ENCODE results near the gene RIPK1.

RIPK1 gene

DNA sequence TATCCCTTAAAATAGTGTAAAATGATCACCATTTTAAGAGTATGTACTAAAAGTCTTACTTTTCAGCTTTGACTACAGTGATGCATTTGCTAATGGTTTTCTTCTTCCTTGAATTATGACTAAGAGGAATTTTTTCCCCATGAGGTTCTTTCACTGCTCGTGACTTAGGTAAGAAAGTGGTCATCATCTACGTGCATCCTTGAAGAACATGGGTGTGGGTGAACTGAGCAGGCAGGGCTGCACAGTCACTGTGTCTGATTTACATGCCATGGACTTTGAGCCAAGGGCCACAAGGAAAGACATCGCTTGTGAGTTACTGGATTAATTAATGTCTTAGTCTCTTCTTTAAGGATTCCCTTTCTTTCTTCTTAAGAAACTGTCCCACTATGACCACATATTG, 35.3 kb upstream of the RIPK1 start:
- Histone ChIP-seq H3K9me3 (ENCODE audit: control insufficient read depth, insufficient read depth, low read length) (no peaks in the 10 kb centered on the region), H3K27ac (ENCODE audit: low read depth, low read length) (no peak overlapping the region), H3K4me3 (ENCODE audit: low read depth, low read length) (no peak overlapping the region), H3K9ac (ENCODE audit: low read depth, low read length) (no peak overlapping the region), H3K4me1 (ENCODE audit: control insufficient read depth, insufficient read depth, low read length) (peaks cover 9% of the 10 kb centered on the region; the same call in 1 of the 2 replicates), H3K27me3 (ENCODE audit: control insufficient read depth, insufficient read depth, low read length) (no peaks in the 10 kb centered on the region), H3K36me3 (ENCODE audit: control insufficient read depth, insufficient read depth, low read length) (no peaks in the 10 kb centered on the region)

DNA sequence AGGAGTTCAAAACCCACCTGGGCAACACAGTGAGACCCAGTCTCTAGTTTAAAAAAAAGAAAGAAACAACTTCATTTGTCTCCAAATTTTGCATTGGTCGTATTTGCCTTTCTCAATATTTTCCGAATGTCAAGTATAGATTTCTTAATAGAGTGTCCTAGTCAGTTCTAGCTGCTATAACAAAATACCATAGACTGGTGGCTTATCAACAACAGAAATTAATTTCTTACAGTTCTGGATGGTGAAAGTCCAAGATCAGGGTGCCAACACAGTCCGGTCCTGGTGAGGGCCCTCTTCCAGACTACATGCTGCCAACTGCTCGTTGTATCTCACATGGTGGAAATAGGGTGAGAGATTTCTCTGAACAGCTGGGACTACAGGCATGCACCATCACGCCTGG, 34.6 kb upstream of the RIPK1 start:
- no peak overlapping the region for H3K4me3 ChIP-seq (ENCODE audit: low read depth, low read length)
- no peak overlapping the region for H3K9ac ChIP-seq (ENCODE audit: low read depth, low read length)
- no peaks in the 10 kb centered on the region for H3K36me3 ChIP-seq (ENCODE audit: control insufficient read depth, insufficient read depth, low read length)
- peaks cover 9% of the 10 kb centered on the region; the same call in 1 of the 2 replicates for H3K4me1 ChIP-seq (ENCODE audit: control insufficient read depth, insufficient read depth, low read length)
- H3K9me3 ChIP-seq (ENCODE audit: control insufficient read depth, insufficient read depth, low read length) = no peaks in the 10 kb centered on the region
- no peak overlapping the region for H3K27ac ChIP-seq (ENCODE audit: low read depth, low read length)
- no peaks in the 10 kb centered on the region for H3K27me3 ChIP-seq (ENCODE audit: control insufficient read depth, insufficient read depth, low read length)

GRCh38 chr6:3035397-3035796, 32.9 kb upstream of the RIPK1 start:
- Histone ChIP-seq H3K9ac (ENCODE audit: low read depth, low read length) (no peak overlapping the region), H3K9me3 (ENCODE audit: control insufficient read depth, insufficient read depth, low read length) (no peaks in the 10 kb centered on the region), H3K27ac (ENCODE audit: low read depth, low read length) (no peak overlapping the region), H3K4me1 (ENCODE audit: control insufficient read depth, insufficient read depth, low read length) (no peaks in the 10 kb centered on the region; the same call in 1 of the 2 replicates), H3K4me3 (ENCODE audit: low read depth, low read length) (no peak overlapping the region), H3K36me3 (ENCODE audit: control insufficient read depth, insufficient read depth, low read length) (no peaks in the 10 kb centered on the region), H3K27me3 (ENCODE audit: control insufficient read depth, insufficient read depth, low read length) (no peaks in the 10 kb centered on the region)

GRCh38 chr6:3036861-3037637, 31.2 kb upstream of the RIPK1 start:
- Histone ChIP-seq H3K27me3 (ENCODE audit: control insufficient read depth, insufficient read depth, low read length) (no peaks in the 10 kb centered on the region), H3K9ac (ENCODE audit: low read depth, low read length) (no peak overlapping the region), H3K36me3 (ENCODE audit: control insufficient read depth, insufficient read depth, low read length) (no peaks in the 10 kb centered on the region), H3K27ac (ENCODE audit: low read depth, low read length) (no peak overlapping the region), H3K4me1 (ENCODE audit: control insufficient read depth, insufficient read depth, low read length) (peaks cover 9% of the 10 kb centered on the region; the same call in 1 of the 2 replicates), H3K9me3 (ENCODE audit: control insufficient read depth, insufficient read depth, low read length) (no peaks in the 10 kb centered on the region), H3K4me3 (ENCODE audit: low read depth, low read length) (no peak overlapping the region)

DNA sequence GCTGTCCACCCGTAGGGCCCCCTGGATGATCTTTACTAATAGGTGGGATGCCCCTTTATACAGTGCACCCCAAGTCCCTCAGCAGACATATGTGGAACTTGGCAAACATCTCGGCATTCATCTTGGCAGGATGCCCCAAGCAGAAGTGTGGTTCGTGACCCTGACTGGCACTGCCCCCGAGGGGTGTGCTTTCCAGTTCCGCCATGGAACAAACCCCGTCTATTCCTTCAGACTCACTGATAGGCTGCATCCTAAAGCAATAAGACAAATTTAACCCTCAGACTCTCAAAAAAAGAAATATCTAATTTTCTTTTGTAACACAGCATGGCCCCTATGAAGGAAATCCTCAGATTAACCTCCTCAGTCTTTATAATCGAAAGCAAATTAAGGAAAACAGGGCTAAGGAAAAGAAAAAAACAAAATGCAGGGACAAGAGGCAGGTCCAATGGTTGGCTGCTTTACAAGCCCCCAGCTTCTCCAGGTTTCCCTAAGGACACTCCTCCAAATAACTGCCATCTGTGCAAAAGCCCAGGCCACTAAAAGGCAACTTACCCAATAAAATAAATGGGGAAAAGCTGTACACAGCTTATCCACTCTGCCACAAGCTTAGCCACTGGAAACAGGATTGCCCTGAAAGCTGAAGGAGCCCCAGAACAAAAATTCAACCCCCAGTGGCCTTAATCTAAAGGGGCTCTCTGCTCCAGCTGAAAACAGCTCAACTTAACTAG, 30.5 kb upstream of the RIPK1 start:
- Histone ChIP-seq H3K27ac (ENCODE audit: low read depth, low read length) (no peak overlapping the region), H3K4me1 (ENCODE audit: control insufficient read depth, insufficient read depth, low read length) (peaks cover 9% of the 10 kb centered on the region; the same call in 1 of the 2 replicates)

GRCh38 chr6:3039384-3039783, 28.9 kb upstream of the RIPK1 start:
- no peak overlapping the region for H3K9ac ChIP-seq (ENCODE audit: low read depth, low read length)
- H3K27me3 ChIP-seq (ENCODE audit: control insufficient read depth, insufficient read depth, low read length) = no peaks in the 10 kb centered on the region
- H3K4me3 ChIP-seq (ENCODE audit: low read depth, low read length) = no peak overlapping the region
- H3K27ac ChIP-seq (ENCODE audit: low read depth, low read length) = no peak overlapping the region
- H3K9me3 ChIP-seq (ENCODE audit: control insufficient read depth, insufficient read depth, low read length) = no peaks in the 10 kb centered on the region
- H3K4me1 ChIP-seq (ENCODE audit: control insufficient read depth, insufficient read depth, low read length) = peaks cover 9% of the 10 kb centered on the region; the same call in 1 of the 2 replicates
- H3K36me3 ChIP-seq (ENCODE audit: control insufficient read depth, insufficient read depth, low read length) = no peaks in the 10 kb centered on the region

More for the DNA sequence above, 30.5 kb upstream of the RIPK1 start:
- H3K9me3 ChIP-seq (ENCODE audit: control insufficient read depth, insufficient read depth, low read length) = no peaks in the 10 kb centered on the region
- no peaks in the 10 kb centered on the region for H3K27me3 ChIP-seq (ENCODE audit: control insufficient read depth, insufficient read depth, low read length)
- H3K36me3 ChIP-seq (ENCODE audit: control insufficient read depth, insufficient read depth, low read length) = no peaks in the 10 kb centered on the region
- no peak overlapping the region for H3K4me3 ChIP-seq (ENCODE audit: low read depth, low read length)
- no peak overlapping the region for H3K9ac ChIP-seq (ENCODE audit: low read depth, low read length)

GRCh38 chr6:3041147-3041546, 27.1 kb upstream of the RIPK1 start:
- Histone ChIP-seq H3K9me3 (ENCODE audit: control insufficient read depth, insufficient read depth, low read length) (no peaks in the 10 kb centered on the region), H3K27me3 (ENCODE audit: control insufficient read depth, insufficient read depth, low read length) (no peaks in the 10 kb centered on the region), H3K27ac (ENCODE audit: low read depth, low read length) (no peak overlapping the region), H3K4me3 (ENCODE audit: low read depth, low read length) (no peak overlapping the region), H3K9ac (ENCODE audit: low read depth, low read length) (no peak overlapping the region), H3K36me3 (ENCODE audit: control insufficient read depth, insufficient read depth, low read length) (no peaks in the 10 kb centered on the region), H3K4me1 (ENCODE audit: control insufficient read depth, insufficient read depth, low read length) (peaks cover 9% of the 10 kb centered on the region; the same call in 1 of the 2 replicates)

DNA sequence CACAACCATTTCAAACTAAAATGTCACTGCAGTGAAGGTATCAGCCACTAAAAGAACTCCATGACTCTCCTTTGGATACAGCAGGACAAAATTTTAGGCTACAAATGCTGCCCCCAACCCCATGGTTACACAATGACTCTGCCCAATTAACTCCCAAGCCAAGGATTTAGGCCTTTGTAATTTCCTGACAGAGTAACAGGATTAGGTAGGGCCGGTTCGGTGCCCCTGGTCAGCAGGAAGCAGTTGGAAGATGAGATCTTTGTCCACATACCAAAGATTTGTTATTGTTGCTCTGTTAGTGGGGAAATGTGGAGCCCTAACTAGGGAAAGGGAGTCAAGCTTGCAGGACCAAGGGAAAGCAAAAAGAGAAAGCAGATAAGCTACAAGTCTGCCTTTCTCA, 26.7 kb upstream of the RIPK1 start:
- H3K27me3 ChIP-seq (ENCODE audit: control insufficient read depth, insufficient read depth, low read length) = no peaks in the 10 kb centered on the region
- no peak overlapping the region for H3K4me3 ChIP-seq (ENCODE audit: low read depth, low read length)
- H3K36me3 ChIP-seq (ENCODE audit: control insufficient read depth, insufficient read depth, low read length) = no peaks in the 10 kb centered on the region
- no peaks in the 10 kb centered on the region for H3K9me3 ChIP-seq (ENCODE audit: control insufficient read depth, insufficient read depth, low read length)
- H3K27ac ChIP-seq (ENCODE audit: low read depth, low read length) = no peak overlapping the region
- H3K4me1 ChIP-seq (ENCODE audit: control insufficient read depth, insufficient read depth, low read length) = peaks cover 9% of the 10 kb centered on the region; the same call in 1 of the 2 replicates
- no peak overlapping the region for H3K9ac ChIP-seq (ENCODE audit: low read depth, low read length)

- H3K9me3 ChIP-seq (ENCODE audit: control insufficient read depth, insufficient read depth, low read length) = no peaks in the 10 kb centered on the region
- H3K4me3 ChIP-seq (ENCODE audit: low read depth, low read length) = no peak overlapping the region
- H3K27me3 ChIP-seq (ENCODE audit: control insufficient read depth, insufficient read depth, low read length) = no peaks in the 10 kb centered on the region
- no peak overlapping the region for H3K27ac ChIP-seq (ENCODE audit: low read depth, low read length)
- H3K36me3 ChIP-seq (ENCODE audit: control insufficient read depth, insufficient read depth, low read length) = no peaks in the 10 kb centered on the region
- peaks cover 9% of the 10 kb centered on the region; the same call in 1 of the 2 replicates for H3K4me1 ChIP-seq (ENCODE audit: control insufficient read depth, insufficient read depth, low read length)
- H3K9ac ChIP-seq (ENCODE audit: low read depth, low read length) = no peak overlapping the region
These were observed 22.9 kb upstream of the RIPK1 start for GRCh38 chr6:3045369-3045768.

GRCh38 chr6:3045777-3046176, 22.5 kb upstream of the RIPK1 start:
- H3K4me1 ChIP-seq (ENCODE audit: control insufficient read depth, insufficient read depth, low read length) = peaks cover 9% of the 10 kb centered on the region; the same call in 1 of the 2 replicates
- no peaks in the 10 kb centered on the region for H3K27me3 ChIP-seq (ENCODE audit: control insufficient read depth, insufficient read depth, low read length)
- no peak overlapping the region for H3K27ac ChIP-seq (ENCODE audit: low read depth, low read length)
- no peaks in the 10 kb centered on the region for H3K9me3 ChIP-seq (ENCODE audit: control insufficient read depth, insufficient read depth, low read length)
- H3K4me3 ChIP-seq (ENCODE audit: low read depth, low read length) = no peak overlapping the region
- no peak overlapping the region for H3K9ac ChIP-seq (ENCODE audit: low read depth, low read length)
- H3K36me3 ChIP-seq (ENCODE audit: control insufficient read depth, insufficient read depth, low read length) = no peaks in the 10 kb centered on the region

DNA sequence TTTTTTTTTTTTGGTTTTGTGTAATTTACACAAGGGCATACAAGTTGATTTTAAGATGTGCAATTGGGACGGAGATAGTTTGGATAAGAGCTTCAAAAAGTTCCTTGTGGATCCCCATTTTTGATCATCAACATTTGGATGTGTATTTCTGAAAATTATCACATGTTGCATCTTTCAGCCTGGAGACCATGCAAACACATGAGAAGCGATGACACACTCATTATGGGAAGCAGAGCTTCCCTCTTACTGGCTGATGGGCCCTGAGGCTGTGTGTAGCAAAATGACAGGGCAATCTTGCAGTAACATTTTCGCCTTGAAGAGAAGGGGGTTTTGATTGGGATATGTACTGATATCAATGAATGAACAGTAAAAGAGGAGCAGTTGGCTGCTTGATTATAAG, 22.0 kb upstream of the RIPK1 start:
- Histone ChIP-seq H3K9ac (ENCODE audit: low read depth, low read length) (no peak overlapping the region), H3K36me3 (ENCODE audit: control insufficient read depth, insufficient read depth, low read length) (no peaks in the 10 kb centered on the region), H3K9me3 (ENCODE audit: control insufficient read depth, insufficient read depth, low read length) (no peaks in the 10 kb centered on the region), H3K4me3 (ENCODE audit: low read depth, low read length) (no peak overlapping the region), H3K4me1 (ENCODE audit: control insufficient read depth, insufficient read depth, low read length) (peaks cover 7% of the 10 kb centered on the region; the same call in 1 of the 2 replicates), H3K27ac (ENCODE audit: low read depth, low read length) (no peak overlapping the region), H3K27me3 (ENCODE audit: control insufficient read depth, insufficient read depth, low read length) (no peaks in the 10 kb centered on the region)
